GM12801 (cell line): Measurements from ENCODE around the gene TMEM163.

Source experiments
- CTCF ChIP-seq: IDR thresholded peaks from one replicate; pipeline ENCODE4 v1.5.1; 2011; ENCODE audit warnings: control low read depth; ENCODE audit not compliant: insufficient read length; ENCODE audit errors: extremely low read depth

TMEM163 gene

DNA sequence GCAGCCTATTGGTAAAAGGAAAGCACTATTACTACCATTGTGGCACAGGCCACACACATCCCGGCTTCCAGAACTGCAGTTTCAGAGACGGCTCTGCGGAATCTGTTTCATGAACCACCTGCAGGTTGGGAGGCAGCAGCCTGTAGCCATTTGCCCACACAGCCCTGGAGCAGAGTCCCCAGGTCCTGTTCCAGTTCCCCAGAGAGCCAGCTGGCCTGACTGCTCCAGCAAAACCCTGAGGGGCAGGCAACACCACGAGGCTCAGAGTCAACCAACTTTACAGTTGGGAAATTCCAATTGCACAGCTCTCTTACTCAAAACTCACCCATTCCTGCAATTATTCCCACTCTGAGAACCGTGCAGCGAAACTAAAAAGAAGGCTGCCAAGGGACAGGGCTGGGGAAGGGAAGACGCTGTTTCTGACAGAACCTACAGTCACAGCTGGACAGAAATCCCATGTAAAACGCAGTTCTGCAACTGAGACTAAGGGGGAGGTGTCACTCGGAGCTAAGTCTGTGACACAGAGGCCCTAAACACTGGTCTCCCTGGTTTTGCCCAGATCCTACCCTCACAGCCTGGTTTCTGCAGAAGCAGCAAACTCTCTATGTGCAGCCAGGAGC, 219.4 kb downstream of the TMEM163 start:
- TF ChIP-seq CTCF: no peak

GRCh38 chr2:134498654-134499053, 220.1 kb downstream of the TMEM163 start:
- no peak for TF ChIP-seq CTCF

GRCh38 chr2:134493797-134494196, 225.0 kb downstream of the TMEM163 start:
- no peak for TF ChIP-seq CTCF

GRCh38 chr2:134491771-134492441, 226.9 kb downstream of the TMEM163 start:
- no peak for TF ChIP-seq CTCF

GRCh38 chr2:134491022-134491421, 227.8 kb downstream of the TMEM163 start:
- no peak for TF ChIP-seq CTCF

GRCh38 chr2:134490559-134490958, 228.2 kb downstream of the TMEM163 start:
- no peak for TF ChIP-seq CTCF

DNA sequence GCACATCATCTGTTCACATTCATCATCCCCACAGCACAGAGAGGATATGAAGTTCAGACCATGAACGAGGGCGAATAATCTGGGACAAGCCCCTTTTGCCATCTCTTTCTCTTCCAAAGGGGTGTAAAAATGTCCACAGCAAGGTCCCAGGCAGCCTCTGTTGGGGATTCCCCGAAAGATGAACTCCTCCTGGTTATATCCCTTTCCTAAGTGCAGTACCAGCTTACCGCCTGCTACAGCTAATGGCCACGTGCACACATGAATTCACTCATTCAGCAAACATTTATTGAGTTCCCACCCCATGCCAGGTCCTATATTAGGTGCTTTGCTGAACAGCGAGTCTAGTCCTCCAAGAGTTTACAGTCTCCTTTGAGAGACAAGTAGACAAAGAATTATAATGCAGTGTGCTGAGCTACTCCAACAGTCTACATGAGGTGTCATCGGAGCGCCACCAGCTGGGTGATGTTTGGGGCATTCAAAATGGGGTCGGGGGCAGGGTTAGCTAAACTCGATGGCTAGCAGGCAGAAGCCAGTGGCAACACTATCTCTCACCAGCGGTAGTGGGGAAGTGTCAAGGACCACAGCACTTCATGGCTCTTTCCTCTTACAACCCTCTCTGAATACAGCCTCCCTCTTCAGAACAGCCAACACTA, 228.9 kb downstream of the TMEM163 start:
- no peak for TF ChIP-seq CTCF
